DMS79 (cell line): ENCODE data around the gene KDELR1.

ENCODE experiments used
- DNase-seq: peaks from one replicate; lab custom pipeline; 2025; lab: John Stamatoyannopoulos, UW

The KDELR1 gene

GRCh38 chr19:48391100-48392005 lies at the start of gene KDELR1:
Gene KDELR1 (minus strand): TSS chr19:48391551. CDS start chr19:48391358, 193 bp downstream.
- peak; percentile 39 for DNase-seq

- DNase-seq, result no peak
Measured at GRCh38 chr19:48436586-48436985, 45.2 kb upstream of the KDELR1 start.

- DNase-seq, result no peak
Measured at GRCh38 chr19:48433337-48433736, 42.0 kb upstream of the KDELR1 start.

GRCh38 chr19:48428670-48429069 lies 37.3 kb upstream of the KDELR1 start:
- DNase-seq, result no peak

GRCh38 chr19:48424694-48425219 lies 33.4 kb upstream of the KDELR1 start:
- no peak for DNase-seq

GRCh38 chr19:48421548-48421947 lies 30.2 kb upstream of the KDELR1 start:
- no peak for DNase-seq

GRCh38 chr19:48419158-48419920 lies 28.0 kb upstream of the KDELR1 start:
- DNase-seq, result no peak

GRCh38 chr19:48418317-48419064 lies 27.1 kb upstream of the KDELR1 start:
- no peak for DNase-seq

GRCh38 chr19:48417421-48417820 lies 26.1 kb upstream of the KDELR1 start:
- DNase-seq, result no peak

- DNase-seq, result no peak
Measured at GRCh38 chr19:48415806-48416221, 24.5 kb upstream of the KDELR1 start.

- DNase-seq, result no peak
Measured at GRCh38 chr19:48415395-48415794, 24.0 kb upstream of the KDELR1 start.

- DNase-seq, result no peak
Measured at GRCh38 chr19:48413879-48414587, 22.7 kb upstream of the KDELR1 start.

- DNase-seq, result no peak
Measured at GRCh38 chr19:48405850-48406249, 14.5 kb upstream of the KDELR1 start.

GRCh38 chr19:48405010-48405659 lies 13.8 kb upstream of the KDELR1 start:
- no peak for DNase-seq

GRCh38 chr19:48403606-48404005 lies 12.3 kb upstream of the KDELR1 start:
- DNase-seq, result no peak

GRCh38 chr19:48401287-48401686 lies 9.9 kb upstream of the KDELR1 start:
- no peak for DNase-seq

GRCh38 chr19:48400018-48400742 lies 8.8 kb upstream of the KDELR1 start:
- no peak for DNase-seq

- peak; percentile 32 for DNase-seq
Measured at GRCh38 chr19:48398375-48399235, 7.3 kb upstream of the KDELR1 start.

GRCh38 chr19:48398102-48398374 lies 6.7 kb upstream of the KDELR1 start:
- no peak for DNase-seq
